Inflammatory macrophage treated with lipopolysaccharide for 4 hours (primary cell): Measurements from ENCODE around the gene TNRC6A.
"Not testable (repeated sequence)": the region's sequence is repeated elsewhere in the genome, so short reads cannot be mapped to it uniquely, and the experiment has no call there.

Source experiments
- DNase-seq: peaks from one replicate; pipeline ENCODE4 v3.0.0-alpha.2; 2020

TNRC6A gene

GRCh38 chr16:24728891-24729242, 584 bp upstream of the TNRC6A start:
- no peak for DNase-seq

- DNase-seq, result peak; percentile 26
Observed at GRCh38 chr16:24729951-24730815, 732 bp downstream of the TNRC6A start.

- no peak for DNase-seq
Observed at GRCh38 chr16:24730914-24731313, 1.5 kb downstream of the TNRC6A start.

GRCh38 chr16:24731722-24732419, 2.4 kb downstream of the TNRC6A start:
- no peak for DNase-seq

GRCh38 chr16:24734382-24734781, 4.9 kb downstream of the TNRC6A start:
- peak; percentile 54 for DNase-seq

GRCh38 chr16:24736758-24737157, 7.3 kb downstream of the TNRC6A start:
- no peak for DNase-seq

GRCh38 chr16:24737391-24737871, 8.0 kb downstream of the TNRC6A start:
- peak; percentile 33 for DNase-seq

GRCh38 chr16:24737916-24738594, 8.6 kb downstream of the TNRC6A start:
- DNase-seq, result no peak

GRCh38 chr16:24738895-24739294, 9.4 kb downstream of the TNRC6A start:
- DNase-seq, result no peak

GRCh38 chr16:24741862-24742261, 12.4 kb downstream of the TNRC6A start:
- no peak for DNase-seq

- DNase-seq, result not testable (repeated sequence)
Observed at GRCh38 chr16:24742610-24743009, 13.2 kb downstream of the TNRC6A start.

GRCh38 chr16:24745391-24745790, 15.9 kb downstream of the TNRC6A start:
- no peak for DNase-seq

- DNase-seq, result no peak
Observed at GRCh38 chr16:24745791-24746190, 16.3 kb downstream of the TNRC6A start.

- no peak for DNase-seq
Observed at GRCh38 chr16:24747441-24747840, 18.0 kb downstream of the TNRC6A start.

GRCh38 chr16:24748242-24748641, 18.8 kb downstream of the TNRC6A start:
- DNase-seq, result peak; percentile 69

GRCh38 chr16:24749310-24749709, 19.9 kb downstream of the TNRC6A start:
- no peak for DNase-seq

GRCh38 chr16:24749872-24750271, 20.4 kb downstream of the TNRC6A start:
- not testable (repeated sequence) for DNase-seq

- DNase-seq, result no peak
Observed at GRCh38 chr16:24753000-24753399, 23.5 kb downstream of the TNRC6A start.

- no peak for DNase-seq
Observed at GRCh38 chr16:24753437-24753836, 24.0 kb downstream of the TNRC6A start.

- no peak for DNase-seq
Observed at GRCh38 chr16:24754543-24754942, 25.1 kb downstream of the TNRC6A start.

GRCh38 chr16:24755201-24755874, 25.9 kb downstream of the TNRC6A start:
- no peak for DNase-seq

- no peak for DNase-seq
Observed at GRCh38 chr16:24758373-24758772, 28.9 kb downstream of the TNRC6A start.

GRCh38 chr16:24759006-24759405, 29.6 kb downstream of the TNRC6A start:
- DNase-seq, result no peak
